Measurements from ENCODE around the gene NUDT3.

DNA sequence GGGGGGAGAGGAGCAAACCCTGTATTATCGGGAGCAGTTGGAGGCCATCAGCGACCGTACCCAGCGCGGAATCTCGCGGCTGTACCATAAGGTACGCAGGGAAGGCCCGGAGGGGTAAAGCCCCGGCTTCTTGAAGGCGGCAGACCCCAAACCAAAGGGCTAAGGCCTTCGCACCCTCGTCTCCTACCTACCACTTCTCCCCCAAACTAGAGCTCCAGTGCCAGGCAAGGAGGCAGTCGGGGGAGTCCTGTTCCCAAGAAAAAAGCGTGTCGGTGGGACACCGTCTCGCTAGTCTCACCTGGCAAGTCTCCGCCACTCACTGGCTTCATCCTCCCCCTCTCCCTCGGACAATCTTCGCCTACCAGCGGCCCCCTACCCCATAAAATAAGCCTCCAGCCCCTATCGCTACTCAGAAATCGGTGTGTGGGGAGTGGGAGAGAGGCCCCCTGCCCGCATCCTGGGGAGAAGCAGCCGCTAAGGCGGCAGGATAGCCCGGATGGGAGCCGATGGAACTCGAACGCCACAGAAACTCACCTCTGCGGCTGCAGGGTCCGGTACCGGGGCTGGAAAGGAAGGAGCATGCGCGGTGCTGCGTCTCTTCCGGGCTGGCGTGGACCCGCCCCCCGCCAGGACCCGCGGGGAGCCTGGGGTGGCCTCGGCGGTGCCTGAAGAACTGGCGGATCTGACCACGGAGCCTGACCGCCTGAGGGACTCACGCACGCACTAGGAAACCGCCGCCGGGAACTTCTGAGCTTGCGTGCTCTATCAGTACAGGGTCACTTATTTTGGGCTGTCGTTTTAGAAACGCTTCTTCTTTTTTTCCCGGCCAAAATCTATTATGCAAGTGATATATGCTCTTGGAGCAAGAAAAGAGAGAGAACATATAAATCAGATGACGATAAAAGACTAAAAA is 33.3 kb upstream of the NUDT3 start, which contains the start of gene RPS10:
- TF ChIP-seq POLR2A (IDR thresholded peaks at IDR 0.05) = peak; percentile 87 to 90
- TF ChIP-seq, protein P1, sequence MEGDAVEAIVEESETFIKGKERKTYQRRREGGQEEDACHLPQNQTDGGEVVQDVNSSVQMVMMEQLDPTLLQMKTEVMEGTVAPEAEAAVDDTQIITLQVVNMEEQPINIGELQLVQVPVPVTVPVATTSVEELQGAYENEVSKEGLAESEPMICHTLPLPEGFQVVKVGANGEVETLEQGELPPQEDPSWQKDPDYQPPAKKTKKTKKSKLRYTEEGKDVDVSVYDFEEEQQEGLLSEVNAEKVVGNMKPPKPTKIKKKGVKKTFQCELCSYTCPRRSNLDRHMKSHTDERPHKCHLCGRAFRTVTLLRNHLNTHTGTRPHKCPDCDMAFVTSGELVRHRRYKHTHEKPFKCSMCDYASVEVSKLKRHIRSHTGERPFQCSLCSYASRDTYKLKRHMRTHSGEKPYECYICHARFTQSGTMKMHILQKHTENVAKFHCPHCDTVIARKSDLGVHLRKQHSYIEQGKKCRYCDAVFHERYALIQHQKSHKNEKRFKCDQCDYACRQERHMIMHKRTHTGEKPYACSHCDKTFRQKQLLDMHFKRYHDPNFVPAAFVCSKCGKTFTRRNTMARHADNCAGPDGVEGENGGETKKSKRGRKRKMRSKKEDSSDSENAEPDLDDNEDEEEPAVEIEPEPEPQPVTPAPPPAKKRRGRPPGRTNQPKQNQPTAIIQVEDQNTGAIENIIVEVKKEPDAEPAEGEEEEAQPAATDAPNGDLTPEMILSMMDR (IDR thresholded peaks at IDR 0.05 in 4 of 5, conservative IDR thresholded peaks at IDR 0.05 in 1 of 5) = no peak

All from gastrocnemius medialis (tissue), 4 donors.